AG08395 (cell line): ENCODE measurements around the gene TPRG1L.

Source experiments
- DNase-seq: peaks from one replicate; pipeline ENCODE4 v3.0.0; 2012; ENCODE audit warnings: mixed read lengths, low spot score

Gene TPRG1L

GRCh38 chr1:3594706-3595377, 30.0 kb upstream of the TPRG1L start:
- no peak for DNase-seq

- DNase-seq, result no peak
These were observed 28.9 kb upstream of the TPRG1L start for GRCh38 chr1:3595949-3596348.

GRCh38 chr1:3596663-3597598, 27.9 kb upstream of the TPRG1L start:
- no peak for DNase-seq

GRCh38 chr1:3597599-3597964, 27.2 kb upstream of the TPRG1L start:
- DNase-seq, result no peak

GRCh38 chr1:3598051-3598491, 26.7 kb upstream of the TPRG1L start:
- no peak for DNase-seq

- DNase-seq, result no peak
These were observed 26.1 kb upstream of the TPRG1L start for GRCh38 chr1:3598522-3599285.

GRCh38 chr1:3599286-3599811, 25.5 kb upstream of the TPRG1L start:
- peak; percentile 18 for DNase-seq

GRCh38 chr1:3599816-3600215, 25.0 kb upstream of the TPRG1L start:
- DNase-seq, result no peak

- no peak for DNase-seq
These were observed 24.5 kb upstream of the TPRG1L start for GRCh38 chr1:3600354-3600753.

GRCh38 chr1:3601743-3602142, 23.1 kb upstream of the TPRG1L start:
- DNase-seq, result no peak

GRCh38 chr1:3602375-3602774, 22.4 kb upstream of the TPRG1L start:
- DNase-seq, result no peak

GRCh38 chr1:3603156-3603555, 21.7 kb upstream of the TPRG1L start:
- no peak for DNase-seq

- no peak for DNase-seq
These were observed 21.0 kb upstream of the TPRG1L start for GRCh38 chr1:3603571-3604467.

GRCh38 chr1:3604468-3604974, 20.3 kb upstream of the TPRG1L start:
- DNase-seq, result no peak

GRCh38 chr1:3604997-3605823, 19.6 kb upstream of the TPRG1L start:
- DNase-seq, result no peak

GRCh38 chr1:3606779-3607702, 17.8 kb upstream of the TPRG1L start:
- no peak for DNase-seq

- no peak for DNase-seq
These were observed 17.1 kb upstream of the TPRG1L start for GRCh38 chr1:3607703-3608065.

- no peak for DNase-seq
These were observed 16.7 kb upstream of the TPRG1L start for GRCh38 chr1:3608154-3608553.
